ENCODE data around the gene SAMD13. TPM values are rescaled to one million over a fixed set of nuclear protein-coding genes. Genes with fewer than 3 reads are reported as not detected.

SAMD13 gene
- total RNA-seq, 1 donor from 2014 or later, result 0.92 TPM

DNA sequence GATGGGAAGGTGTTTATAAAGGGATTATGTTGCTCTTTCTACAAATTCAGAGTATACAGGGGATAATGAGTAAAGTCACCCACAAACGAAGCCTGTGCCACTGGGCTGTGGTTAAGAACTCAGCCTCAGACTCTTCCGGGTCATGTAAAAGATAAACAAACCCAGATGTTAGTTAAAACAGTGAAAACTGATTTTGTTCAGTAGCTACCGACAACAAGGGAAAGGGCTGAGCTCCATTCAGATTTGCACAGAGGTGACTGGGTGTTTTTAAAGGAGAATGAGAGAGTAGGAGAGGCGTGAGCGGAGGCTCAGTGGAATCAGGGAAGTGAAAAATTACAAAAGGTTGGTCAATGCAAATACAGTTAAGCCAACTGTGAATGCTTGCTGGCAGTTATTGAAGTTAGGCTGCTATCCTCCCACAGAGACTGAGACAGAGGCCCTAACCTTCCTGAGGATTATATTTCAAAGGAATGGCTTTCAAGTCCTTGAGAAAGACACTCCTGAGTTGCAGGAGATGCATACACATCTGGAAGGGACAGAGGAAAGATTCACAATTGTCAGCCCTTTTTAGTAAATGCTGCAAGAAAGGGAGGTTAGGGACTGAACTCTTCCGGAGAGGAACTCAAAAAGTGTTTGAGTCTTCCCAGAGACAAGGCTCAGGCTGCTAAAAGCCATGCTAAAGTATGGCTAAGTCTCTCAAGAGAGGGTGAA lies 29.9 kb upstream of the SAMD13 start:
- TF ChIP-seq, protein P1, sequence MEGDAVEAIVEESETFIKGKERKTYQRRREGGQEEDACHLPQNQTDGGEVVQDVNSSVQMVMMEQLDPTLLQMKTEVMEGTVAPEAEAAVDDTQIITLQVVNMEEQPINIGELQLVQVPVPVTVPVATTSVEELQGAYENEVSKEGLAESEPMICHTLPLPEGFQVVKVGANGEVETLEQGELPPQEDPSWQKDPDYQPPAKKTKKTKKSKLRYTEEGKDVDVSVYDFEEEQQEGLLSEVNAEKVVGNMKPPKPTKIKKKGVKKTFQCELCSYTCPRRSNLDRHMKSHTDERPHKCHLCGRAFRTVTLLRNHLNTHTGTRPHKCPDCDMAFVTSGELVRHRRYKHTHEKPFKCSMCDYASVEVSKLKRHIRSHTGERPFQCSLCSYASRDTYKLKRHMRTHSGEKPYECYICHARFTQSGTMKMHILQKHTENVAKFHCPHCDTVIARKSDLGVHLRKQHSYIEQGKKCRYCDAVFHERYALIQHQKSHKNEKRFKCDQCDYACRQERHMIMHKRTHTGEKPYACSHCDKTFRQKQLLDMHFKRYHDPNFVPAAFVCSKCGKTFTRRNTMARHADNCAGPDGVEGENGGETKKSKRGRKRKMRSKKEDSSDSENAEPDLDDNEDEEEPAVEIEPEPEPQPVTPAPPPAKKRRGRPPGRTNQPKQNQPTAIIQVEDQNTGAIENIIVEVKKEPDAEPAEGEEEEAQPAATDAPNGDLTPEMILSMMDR (IDR thresholded peaks at IDR 0.05), result no peak
- H3K4me3 Mint-ChIP-seq (ENCODE audit: unreplicated experiment), result peak overlapping the region; percentile 28
- H3K27me3 Mint-ChIP-seq (ENCODE audit: low read depth), result no peaks in the 10 kb centered on the region
- peak overlapping the region; percentile 73 for H3K27ac Mint-ChIP-seq (ENCODE audit: unreplicated experiment)
- peaks cover 21% of the 10 kb centered on the region for H3K4me1 Mint-ChIP-seq (ENCODE audit: low read depth)
- H3K36me3 Mint-ChIP-seq (ENCODE audit: low read depth), result no peaks in the 10 kb centered on the region
- no peak for DNase-seq (ENCODE audit: low spot score)
- peaks cover 4% of the 10 kb centered on the region for H3K9me3 Mint-ChIP-seq (ENCODE audit: low read depth)

DNA sequence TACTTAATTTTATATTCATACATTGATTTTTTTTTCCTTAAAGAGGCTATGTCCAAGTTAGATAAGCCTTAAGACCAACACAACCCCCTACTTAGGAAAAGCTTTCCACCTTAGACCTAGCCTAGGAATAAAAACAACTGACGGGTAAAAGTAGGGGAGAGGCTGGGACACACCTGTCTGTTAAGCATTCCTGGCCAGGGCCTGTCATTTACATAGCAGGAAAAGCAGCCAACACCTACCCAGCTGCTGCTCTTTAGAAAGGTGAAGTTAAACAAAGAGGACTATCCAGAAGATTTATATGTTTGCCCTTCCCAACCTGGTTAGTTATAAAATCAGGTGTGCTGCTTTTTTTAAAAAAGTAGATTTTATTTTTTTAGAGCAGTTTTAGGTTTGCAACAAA lies 29.1 kb upstream of the SAMD13 start:
- Mint-ChIP-seq H3K4me3 (ENCODE audit: unreplicated experiment) (no peak overlapping the region), H3K27ac (ENCODE audit: unreplicated experiment) (no peak overlapping the region), H3K9me3 (ENCODE audit: low read depth) (peaks cover 4% of the 10 kb centered on the region), H3K27me3 (ENCODE audit: low read depth) (no peaks in the 10 kb centered on the region), H3K4me1 (ENCODE audit: low read depth) (peaks cover 21% of the 10 kb centered on the region), H3K36me3 (ENCODE audit: low read depth) (no peaks in the 10 kb centered on the region)
- DNase-seq (ENCODE audit: low spot score), result no peak
- TF ChIP-seq, protein P1 (IDR thresholded peaks at IDR 0.05), result no peak

DNA sequence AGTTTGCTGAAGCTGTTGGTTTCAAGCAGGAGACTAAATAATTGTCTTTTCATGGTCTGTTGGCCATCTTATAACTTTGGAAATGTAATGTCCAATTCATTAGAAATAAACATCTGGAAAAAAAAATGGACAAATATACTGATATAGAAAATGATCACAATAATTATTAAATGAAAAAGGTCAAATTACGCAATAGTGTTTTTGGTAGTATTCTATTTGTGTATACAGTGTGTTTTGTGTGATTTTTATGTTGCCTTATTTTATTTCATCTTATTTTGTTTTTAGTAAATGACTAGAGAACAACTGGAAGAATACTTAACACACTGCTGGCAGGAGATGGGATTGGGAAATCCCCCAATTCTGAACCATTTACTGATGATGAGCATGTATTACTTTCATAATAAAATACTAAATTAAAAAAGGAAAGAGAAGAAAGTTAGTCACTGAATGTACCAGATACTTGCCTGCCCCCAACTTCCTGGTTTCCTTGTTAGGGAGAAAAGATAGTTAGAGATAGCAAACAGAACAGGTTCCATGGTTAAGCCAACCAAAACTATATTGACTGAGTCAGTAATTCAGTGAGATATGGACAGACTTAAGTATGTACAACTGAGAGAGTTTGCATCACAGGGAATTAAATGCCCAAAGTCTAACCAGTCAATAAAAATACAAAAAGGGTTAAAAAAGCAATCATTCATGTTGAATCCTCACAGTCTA lies 24.0 kb upstream of the SAMD13 start:
- Mint-ChIP-seq H3K4me3 (ENCODE audit: unreplicated experiment) (no peak overlapping the region), H3K27ac (ENCODE audit: unreplicated experiment) (no peak overlapping the region), H3K27me3 (ENCODE audit: low read depth) (no peaks in the 10 kb centered on the region), H3K36me3 (ENCODE audit: low read depth) (no peaks in the 10 kb centered on the region), H3K9me3 (ENCODE audit: low read depth) (peaks cover 4% of the 10 kb centered on the region), H3K4me1 (ENCODE audit: low read depth) (no peaks in the 10 kb centered on the region)
- no peak for DNase-seq (ENCODE audit: low spot score)
- TF ChIP-seq, protein P1 (IDR thresholded peaks at IDR 0.05), result no peak

DNA sequence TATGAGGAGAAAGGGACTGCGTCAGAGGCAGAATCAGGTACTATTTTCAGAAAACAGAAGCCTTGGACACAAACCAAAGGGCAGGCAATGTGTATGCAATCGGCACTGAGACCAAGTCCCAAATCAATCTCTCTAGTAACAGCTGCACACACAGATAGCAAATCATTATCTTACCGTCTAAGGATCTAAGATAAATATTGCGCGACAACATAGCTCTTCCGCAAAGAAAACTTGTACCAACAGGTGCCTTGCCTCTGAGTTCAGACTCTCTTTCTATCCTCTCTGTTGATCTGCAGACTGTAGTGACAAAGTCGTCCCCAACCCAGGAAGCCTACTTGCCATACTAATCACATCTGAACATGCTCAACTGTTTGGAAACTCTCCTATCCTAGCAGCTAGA lies 22.6 kb upstream of the SAMD13 start:
- no peaks in the 10 kb centered on the region for H3K4me1 Mint-ChIP-seq (ENCODE audit: low read depth)
- H3K27ac Mint-ChIP-seq (ENCODE audit: unreplicated experiment), result no peak overlapping the region
- no peak for DNase-seq (ENCODE audit: low spot score)
- TF ChIP-seq, protein P1 (IDR thresholded peaks at IDR 0.05), result no peak
- H3K27me3 Mint-ChIP-seq (ENCODE audit: low read depth), result no peaks in the 10 kb centered on the region
- H3K9me3 Mint-ChIP-seq (ENCODE audit: low read depth), result no peaks in the 10 kb centered on the region
- H3K36me3 Mint-ChIP-seq (ENCODE audit: low read depth), result no peaks in the 10 kb centered on the region
- H3K4me3 Mint-ChIP-seq (ENCODE audit: unreplicated experiment), result no peak overlapping the region

DNA sequence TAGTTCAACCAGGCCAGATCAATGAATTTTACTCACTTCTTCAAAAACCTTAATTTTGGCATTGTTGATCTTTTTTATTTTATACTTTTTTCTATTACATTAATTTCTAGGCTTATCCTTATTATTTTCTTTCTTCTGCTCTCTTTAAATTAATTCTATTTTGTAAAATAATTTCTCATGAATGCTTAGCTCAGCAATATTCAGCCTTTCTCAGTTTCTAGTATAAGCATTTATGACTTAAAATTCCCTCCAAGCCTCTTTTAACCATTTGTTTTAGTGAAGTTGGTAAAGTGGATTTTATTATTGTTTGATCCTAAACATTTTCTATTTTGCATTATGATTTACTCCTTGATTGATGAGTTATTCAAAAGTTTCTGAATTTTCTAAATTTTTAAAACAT lies 20.6 kb upstream of the SAMD13 start:
- Mint-ChIP-seq H3K27ac (ENCODE audit: unreplicated experiment) (no peak overlapping the region), H3K4me3 (ENCODE audit: unreplicated experiment) (no peak overlapping the region), H3K27me3 (ENCODE audit: low read depth) (no peaks in the 10 kb centered on the region), H3K4me1 (ENCODE audit: low read depth) (no peaks in the 10 kb centered on the region), H3K36me3 (ENCODE audit: low read depth) (no peaks in the 10 kb centered on the region), H3K9me3 (ENCODE audit: low read depth) (no peaks in the 10 kb centered on the region)
- no peak for DNase-seq (ENCODE audit: low spot score)
- TF ChIP-seq, protein P1 (IDR thresholded peaks at IDR 0.05), result no peak
